Activated naive CD8-positive, alpha-beta T cell treated with anti-CD3 and anti-CD28 coated beads for 36 hours (primary cell): ENCODE measurements around the gene ANKRD1. TPM values are rescaled to one million over a fixed set of nuclear protein-coding genes. Genes with fewer than 3 reads are reported as not detected.

Source experiments
- DNase-seq: peaks from one replicate; pipeline ENCODE4 v3.0.0; 2021
- H3K27ac Mint-ChIP-seq: one replicate; pipeline ENCODE4 v1.8.0; 2022; ENCODE audit warnings: mild to moderate bottlenecking, moderate library complexity, mixed read lengths
- H3K27me3 Mint-ChIP-seq: one replicate; pipeline ENCODE4 v1.8.0; 2022; ENCODE audit warnings: mild to moderate bottlenecking, mixed read lengths
- H3K36me3 Mint-ChIP-seq: one replicate; pipeline ENCODE4 v1.8.0; 2021; ENCODE audit warnings: mild to moderate bottlenecking, mixed read lengths
- H3K4me1 Mint-ChIP-seq: one replicate; pipeline ENCODE4 v1.8.0; 2021; ENCODE audit warnings: mixed read lengths
- H3K4me3 Mint-ChIP-seq: one replicate; pipeline ENCODE4 v1.8.0; 2022; ENCODE audit warnings: mild to moderate bottlenecking, moderate library complexity, mixed read lengths
- H3K9me3 Mint-ChIP-seq: one replicate; pipeline ENCODE4 v1.8.0; 2022; ENCODE audit warnings: mixed read lengths
- total RNA-seq, 2 experiments: library from RNA; stranded (reverse); gene quantifications; one replicate each; pipeline ENCODE4 v1.2.3, GENCODE V29; 2021

The ANKRD1 gene
- total RNA-seq, 2 experiments from 2014 or later: not detected

DNA sequence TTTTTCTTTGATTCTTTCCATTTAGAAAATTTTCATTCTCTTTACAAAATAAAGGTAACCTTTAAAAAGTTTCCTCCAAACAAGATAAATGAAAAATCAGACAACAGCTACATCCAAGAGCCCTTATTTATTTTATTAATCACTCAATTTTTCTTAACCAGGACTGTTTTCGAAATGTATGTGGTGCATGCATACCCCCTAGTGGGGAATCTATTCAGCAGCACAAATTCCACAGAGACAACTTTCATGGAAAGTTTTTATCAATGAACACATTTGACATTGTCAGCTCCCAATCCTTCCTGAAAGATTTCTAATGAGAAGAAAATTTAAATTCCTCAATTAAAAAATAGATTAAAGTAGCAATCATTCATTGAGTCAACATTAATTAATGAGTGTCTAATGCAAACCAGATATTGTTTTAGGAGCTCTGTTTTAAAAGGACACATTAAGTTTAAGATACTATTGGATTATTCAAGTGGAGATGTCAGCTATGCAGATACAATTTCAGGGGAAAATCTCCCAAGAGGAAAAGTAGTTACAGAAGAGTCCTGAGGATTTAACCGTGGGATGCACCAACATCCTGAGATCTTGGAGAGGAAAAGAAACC is 57.9 kb downstream of the ANKRD1 start:
- H3K36me3 Mint-ChIP-seq: no peaks in the 10 kb centered on the region
- no peak for DNase-seq
- peaks cover 2% of the 10 kb centered on the region for H3K4me1 Mint-ChIP-seq
- no peak overlapping the region for H3K4me3 Mint-ChIP-seq
- H3K27ac Mint-ChIP-seq: no peak overlapping the region
- H3K9me3 Mint-ChIP-seq: no peaks in the 10 kb centered on the region
- peaks cover 75% of the 10 kb centered on the region for H3K27me3 Mint-ChIP-seq

Other genes starting within 250 kb of the ANKRD1 start
- not detected for gene HTR7, start 63.0 kb downstream of the ANKRD1 start, total RNA-seq
- gene RPP30, start 49.1 kb downstream of the ANKRD1 start, total RNA-seq: 10 to 100 TPM; 81.5 to 88.0 TPM